ENCODE data around the gene NRXN3.

Gene NRXN3

GRCh38 chr14:79569072-79569471, 1398.9 kb downstream of the NRXN3 start:
- no peak for DNase-seq

DNA sequence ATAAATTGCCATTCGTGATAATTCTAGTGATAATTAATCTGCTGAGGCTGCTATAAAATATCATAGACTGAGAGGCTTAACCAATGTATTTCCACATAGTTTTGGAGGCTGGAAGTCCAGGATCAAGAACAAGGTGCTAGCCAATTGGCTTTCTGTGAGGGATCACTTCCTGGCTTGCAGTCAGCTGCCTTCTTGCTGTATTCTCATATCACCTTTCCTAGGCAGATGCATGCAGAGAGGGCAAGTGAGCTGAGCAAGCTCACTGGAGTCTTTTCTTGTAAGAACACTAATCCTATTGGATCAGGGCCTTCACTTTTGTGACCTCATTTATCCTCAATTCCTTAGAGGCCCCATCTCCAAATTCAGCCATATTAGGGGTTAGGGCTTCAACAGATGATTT, 1400.5 kb downstream of the NRXN3 start:
- DNase-seq: peak; percentile 61

DNA sequence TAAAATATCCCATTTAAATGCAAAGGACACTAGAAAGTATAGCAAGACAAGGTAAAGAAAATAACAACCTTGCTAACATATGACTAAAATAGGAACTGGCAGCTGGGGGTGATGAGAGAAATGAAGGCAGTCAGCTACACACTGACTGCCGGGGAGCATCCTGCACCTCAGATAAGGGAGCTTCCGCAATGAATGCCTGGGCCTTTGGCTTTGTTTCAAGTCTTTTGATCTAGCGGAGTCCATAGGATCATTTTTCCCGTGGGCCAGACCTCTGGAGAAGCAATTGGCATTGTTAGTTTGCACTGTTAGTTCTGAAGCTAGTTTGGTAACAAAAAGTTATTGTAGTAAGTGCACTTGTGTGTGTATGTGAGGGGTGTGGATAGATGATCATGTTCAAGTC, 1401.2 kb downstream of the NRXN3 start:
- peak; percentile 52 for DNase-seq

DNA sequence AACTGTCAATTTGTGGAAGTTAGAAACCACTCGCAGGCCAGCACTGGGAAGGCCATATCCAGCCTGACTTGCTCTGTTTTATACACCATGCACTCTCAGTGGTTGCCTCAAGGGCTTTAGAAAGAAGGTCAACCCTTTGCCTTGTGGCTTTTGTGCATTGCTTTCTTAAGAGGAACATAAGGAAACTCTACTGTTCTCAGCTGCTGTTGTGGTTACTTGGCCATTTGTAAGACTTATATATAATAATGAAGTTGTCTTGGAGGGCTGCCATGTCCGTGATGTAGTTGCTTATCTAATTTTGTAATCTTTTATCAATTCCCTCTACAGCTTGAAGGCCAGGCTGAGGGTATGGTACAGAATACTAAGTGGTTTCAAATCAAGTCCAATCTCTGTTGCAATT, 1403.3 kb downstream of the NRXN3 start:
- no peak for DNase-seq

DNA sequence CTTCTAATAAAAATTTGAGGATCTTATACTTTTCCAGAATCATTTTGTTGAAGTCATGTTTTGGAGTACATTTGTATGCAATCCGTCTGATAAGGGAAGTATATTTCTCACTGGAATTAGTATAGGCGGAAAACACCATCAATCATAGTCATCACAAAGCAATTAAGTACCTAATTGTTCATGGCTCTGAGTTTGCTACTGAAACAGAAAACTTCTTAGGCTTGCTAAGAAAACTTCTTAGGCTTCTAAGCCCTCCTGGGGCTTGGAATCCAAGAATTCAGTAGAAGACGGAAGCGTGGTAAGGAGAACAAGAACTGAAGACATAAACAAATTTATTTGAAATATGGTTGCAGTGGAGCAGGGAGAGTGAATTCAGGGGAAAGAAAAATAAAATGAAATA, 1404.9 kb downstream of the NRXN3 start:
- DNase-seq: peak; percentile 44

DNA sequence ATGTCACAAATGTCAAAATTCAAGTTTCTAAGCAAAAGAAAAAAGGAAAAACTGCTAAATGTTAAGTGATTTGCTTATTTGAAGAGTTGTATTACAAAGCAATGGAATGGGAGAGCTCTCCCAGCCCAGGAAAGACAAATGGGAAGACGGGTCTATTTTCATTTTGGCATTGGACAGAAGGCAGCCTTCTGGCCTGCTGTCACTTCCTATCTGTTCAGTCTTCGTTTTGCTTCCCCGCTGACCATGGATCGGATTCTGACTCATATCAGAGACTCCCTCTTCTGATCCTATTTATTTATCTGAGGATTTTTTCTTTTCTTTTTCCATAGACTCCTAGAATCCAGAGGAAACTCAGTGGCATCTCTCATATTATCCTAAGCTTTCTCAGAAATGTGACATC, 1406.3 kb downstream of the NRXN3 start:
- peak; percentile 29 for DNase-seq

DNA sequence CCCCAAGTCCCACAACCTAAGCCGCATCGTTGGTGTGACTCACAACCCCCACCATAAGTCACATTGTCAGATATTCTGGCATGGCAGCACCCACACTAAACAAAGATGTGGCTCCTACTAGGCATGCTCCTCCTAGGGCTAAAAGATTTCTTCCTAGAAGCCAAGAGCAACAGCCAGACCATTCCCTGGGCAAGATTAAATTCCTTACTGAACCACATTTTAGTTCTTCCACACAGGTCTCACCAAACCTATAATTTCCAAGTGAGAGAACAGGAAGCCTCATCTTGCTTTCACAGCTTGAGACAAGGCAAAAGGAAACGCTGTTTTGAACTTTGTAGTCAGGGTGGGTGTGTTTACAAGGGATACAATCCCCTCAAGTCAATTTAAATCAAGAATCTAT, 1408.3 kb downstream of the NRXN3 start:
- peak; percentile 73 for DNase-seq

- no peak for DNase-seq
These were observed 1410.2 kb downstream of the NRXN3 start for GRCh38 chr14:79580414-79580813.

DNA sequence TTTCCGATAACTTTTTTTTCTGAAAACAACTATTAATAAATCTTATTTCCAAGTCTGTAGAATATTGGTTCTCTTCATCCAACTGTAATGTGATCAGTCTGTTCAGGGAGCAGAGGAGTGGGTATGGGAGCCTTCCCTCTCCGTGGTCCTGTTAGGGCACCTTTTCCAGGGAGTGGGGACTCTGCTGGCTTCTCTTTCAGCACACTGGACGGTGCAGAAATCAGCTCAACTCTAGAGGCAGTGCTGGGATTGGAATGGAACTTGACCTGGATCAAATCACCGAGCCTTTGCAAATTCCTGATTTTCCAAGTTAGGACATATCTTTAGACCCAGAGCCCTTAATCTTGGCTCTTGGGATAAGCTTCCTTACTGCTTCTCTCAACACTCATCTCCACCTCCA, 1410.7 kb downstream of the NRXN3 start:
- DNase-seq: no peak

DNA sequence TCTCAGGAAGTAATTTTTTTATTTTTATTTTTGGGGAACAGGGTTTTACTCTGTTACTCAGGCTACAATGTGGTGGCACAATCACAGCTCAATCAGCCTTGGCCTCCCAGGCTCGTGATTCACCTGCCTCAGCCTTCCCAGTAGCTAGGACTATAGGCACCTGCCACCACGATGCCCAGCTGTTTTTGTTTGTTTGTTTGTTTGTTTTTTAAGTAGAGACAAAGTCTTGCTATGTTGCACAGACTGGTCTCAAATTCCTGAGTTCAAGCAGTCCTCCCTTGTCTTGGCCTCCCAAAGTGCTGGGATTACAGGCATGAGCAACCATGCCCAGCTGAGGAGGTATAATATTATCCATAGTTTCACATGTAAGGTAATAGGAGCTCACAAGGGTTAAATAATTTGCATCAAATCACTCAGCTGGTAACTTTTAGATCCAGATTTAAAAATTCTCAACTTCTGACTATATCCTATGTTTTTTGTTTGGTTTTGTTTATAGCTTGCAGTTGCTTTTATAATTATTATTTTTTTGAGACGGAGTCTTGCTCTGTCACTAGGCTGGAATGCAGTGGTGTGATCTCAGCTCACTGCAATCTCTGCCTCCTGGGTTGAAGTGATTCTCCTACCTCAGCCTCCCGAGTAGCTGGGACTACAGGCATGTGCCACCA, 1411.9 kb downstream of the NRXN3 start:
- DNase-seq: no peak

- DNase-seq: no peak
These were observed 1413.7 kb downstream of the NRXN3 start for GRCh38 chr14:79583738-79584408.

GRCh38 chr14:79584679-79585078, 1414.5 kb downstream of the NRXN3 start:
- DNase-seq: peak; percentile 36

DNA sequence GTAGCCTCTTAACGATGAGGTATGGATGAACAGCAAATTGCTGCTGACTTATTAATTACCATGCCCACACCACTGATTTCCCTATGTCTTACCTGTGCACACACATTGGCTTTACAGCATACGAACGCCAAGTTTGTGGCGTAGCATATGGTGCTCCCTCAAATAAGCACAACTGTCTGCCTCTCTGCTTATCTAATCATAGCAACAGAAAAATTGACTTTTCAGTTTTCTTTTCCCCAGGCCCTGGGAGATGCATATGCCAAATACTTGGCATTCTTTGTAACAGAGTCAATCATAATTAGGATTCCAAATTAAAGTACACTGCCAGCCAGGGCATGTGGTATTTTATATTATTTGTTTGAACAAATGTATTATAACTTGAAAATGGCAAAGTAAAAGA, 1415.7 kb downstream of the NRXN3 start:
- peak; percentile 45 for DNase-seq

GRCh38 chr14:79586416-79586815, 1416.2 kb downstream of the NRXN3 start:
- peak; percentile 34 for DNase-seq

DNA sequence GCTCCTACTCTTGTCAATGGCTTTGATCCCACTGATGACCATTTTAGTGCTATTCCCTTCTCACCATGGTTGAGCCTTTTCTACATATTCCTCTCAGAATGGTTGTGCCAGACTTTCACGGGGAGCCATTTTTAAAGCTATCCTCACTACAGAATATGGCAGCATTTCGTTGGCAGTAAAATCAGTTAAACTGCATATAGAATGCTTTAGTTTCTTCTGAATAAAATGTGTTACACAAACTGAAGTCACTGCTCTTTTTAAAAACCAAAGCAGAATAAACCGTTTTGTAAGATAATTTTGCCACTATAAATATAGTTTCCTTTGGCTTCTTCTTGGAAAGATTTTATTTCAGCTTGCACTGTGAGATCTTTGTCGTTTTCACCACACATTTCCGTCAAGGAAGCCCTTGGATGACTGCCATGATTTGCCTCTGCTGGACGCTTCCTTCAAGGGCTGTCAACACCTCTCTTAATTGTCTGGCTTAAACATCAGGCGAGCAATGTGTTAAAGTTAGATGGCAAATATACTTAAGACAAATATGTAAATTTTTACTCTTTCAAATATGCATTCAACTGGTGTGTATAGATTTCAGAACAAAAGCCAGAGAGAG, 1416.9 kb downstream of the NRXN3 start:
- DNase-seq: peak; percentile 80

DNA sequence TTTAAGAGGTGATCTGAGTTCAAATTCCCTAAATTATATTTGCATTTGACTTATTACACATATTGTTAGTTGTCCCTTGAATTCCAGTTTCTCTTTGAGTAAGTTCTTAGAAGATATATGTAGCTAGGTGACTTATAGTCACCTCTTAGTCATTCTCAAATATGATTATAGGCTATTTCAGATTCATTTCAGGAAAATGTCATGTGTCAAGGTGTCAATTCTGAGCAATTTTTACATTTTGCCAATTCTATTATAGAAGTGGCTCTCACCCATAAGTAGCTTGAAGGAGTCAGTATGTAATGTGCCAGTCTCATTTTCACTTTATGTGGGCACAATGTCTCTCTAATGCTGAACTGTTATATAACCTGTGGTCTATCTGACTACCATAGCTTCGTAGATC, 1417.7 kb downstream of the NRXN3 start:
- DNase-seq: no peak

DNA sequence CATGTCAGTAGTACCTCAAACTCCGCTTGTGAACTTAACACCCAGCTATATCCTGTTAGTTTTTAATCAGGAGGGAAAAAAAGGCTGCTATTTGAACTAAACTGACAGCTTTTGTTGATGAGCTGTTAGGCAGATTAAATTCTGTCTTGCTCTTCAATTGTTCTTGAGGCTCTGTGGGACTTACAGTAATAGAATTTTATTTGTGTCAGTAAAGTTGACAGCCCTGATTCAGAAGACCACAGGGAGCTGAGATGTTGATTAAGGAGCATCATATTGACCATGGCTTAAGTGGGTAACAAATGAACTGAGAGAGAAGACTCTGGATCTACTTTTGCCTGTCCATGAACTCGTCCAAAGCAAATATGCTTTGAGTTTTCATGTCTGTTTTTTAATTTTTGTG, 1418.2 kb downstream of the NRXN3 start:
- DNase-seq: no peak

DNA sequence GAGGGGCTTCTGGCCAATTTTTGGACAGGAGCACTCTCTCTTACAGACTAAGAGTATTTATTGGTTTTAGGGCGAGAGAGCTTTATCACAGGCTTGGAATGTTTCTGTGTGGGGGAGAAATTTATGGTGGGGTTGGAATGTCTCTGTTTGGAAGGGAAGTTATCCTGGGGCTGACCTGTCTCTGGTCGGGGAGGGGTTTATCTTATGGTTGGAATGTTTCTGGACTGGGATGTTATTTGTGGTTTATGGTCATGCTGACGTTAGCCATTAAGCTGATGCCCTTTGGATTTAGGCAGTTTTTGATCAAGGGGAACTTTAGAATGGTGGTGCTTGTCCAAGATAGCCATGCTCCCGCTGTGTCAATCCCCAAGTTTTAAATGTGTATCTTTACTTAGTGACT, 1426.4 kb downstream of the NRXN3 start:
- no peak for DNase-seq

- DNase-seq: no peak
These were observed 1427.4 kb downstream of the NRXN3 start for GRCh38 chr14:79597566-79597965.

DNA sequence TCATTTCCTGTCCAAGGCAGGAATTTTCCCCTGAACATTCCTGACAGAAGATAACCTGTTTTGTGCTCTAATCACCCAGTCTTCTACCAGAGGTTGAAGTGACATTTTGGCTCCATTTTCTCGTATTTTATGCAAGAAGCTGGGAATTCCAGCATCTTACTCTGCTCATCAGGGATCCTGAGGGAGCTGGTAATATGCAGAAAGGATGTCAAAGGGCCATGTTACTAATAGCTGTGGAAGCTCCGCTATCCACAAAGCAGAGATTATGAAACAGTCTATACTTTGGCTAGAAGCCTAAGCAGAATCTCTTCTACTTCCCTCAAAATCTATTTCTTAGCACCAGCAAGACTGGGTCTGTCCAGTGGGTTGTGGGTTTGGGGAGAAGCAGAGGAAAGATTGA, 1428.2 kb downstream of the NRXN3 start:
- no peak for DNase-seq

DNA sequence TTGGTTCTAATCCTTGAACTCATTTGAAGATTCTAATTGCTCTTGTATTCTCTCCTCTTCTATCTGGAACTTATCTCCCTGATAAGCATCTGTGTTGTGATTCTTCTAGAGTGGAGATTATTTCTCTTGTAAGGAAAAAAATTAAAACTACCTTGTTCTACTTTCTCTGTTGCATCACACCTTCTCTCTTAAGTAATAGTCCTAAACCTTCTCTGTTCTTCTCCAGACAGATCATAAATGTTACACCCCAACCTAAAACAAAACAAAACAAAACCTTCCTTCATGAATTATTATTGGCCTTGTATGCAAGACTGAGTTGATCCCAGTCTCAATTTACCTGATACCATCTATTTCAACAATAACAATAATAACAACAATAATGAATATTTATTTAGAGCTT, 1429.1 kb downstream of the NRXN3 start:
- no peak for DNase-seq

DNA sequence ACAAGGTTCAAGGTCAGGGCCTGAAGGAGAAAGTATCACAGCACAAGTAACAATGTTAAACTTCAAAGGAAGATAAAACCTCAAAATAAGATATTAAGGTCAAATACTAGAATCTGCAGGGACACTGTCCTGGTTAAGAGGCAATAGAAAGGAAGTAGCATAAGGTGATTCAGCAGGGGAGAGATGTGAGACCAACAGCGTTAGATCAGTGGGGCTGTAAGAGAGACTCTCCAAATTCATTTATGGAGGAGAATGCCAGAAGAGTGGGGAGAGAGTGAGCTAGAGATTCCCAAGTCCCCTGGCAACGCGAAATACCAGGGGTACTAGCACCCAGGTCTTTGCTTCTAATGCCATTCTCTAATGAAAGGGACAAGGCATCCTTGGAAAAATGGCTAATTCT, 1430.2 kb downstream of the NRXN3 start:
- no peak for DNase-seq

- no peak for DNase-seq
These were observed 1431.4 kb downstream of the NRXN3 start for GRCh38 chr14:79601579-79601978.

- DNase-seq: peak; percentile 71
These were observed 1431.9 kb downstream of the NRXN3 start for GRCh38 chr14:79602045-79602444.

- DNase-seq: peak; percentile 18
These were observed 1432.6 kb downstream of the NRXN3 start for GRCh38 chr14:79602742-79603141.
